Dedifferentiated amniotic fluid mesenchymal stem cell (primary cell): ENCODE measurements around the gene TUFM.

Experiments
- DNase-seq: peaks from one replicate; pipeline ENCODE4 v3.0.0-alpha.2; 2016; ENCODE audit errors: extremely low spot score

The TUFM gene

GRCh38 chr16:28802235-28803019 lies 43.7 kb downstream of the TUFM start:
- DNase-seq: peak; percentile 86
